K562 (cell line): ENCODE measurements around the gene HAAO. TPM values are rescaled to one million over a fixed set of nuclear protein-coding genes. Genes with fewer than 3 reads are reported as not detected.

Experiments
- ATAC-seq: fragments of 200-7000 bp; cut with Tn5 transposase; 3 replicates; pipeline ENCODE4 v1.9.1; 2020; ENCODE audit warnings: moderate library complexity
- BruUV-seq: library from RNA; stranded (reverse); fragments of 400-500 nt; replicated peaks from 2 replicates; lab custom pipeline; 2021; lab: Mats Ljungman, UMichigan
- CTCF ChIA-PET: fragments of 300-600 bp; formaldehyde crosslinking; extraction: SDS; loops from one replicate; lab custom pipeline; 2021; ENCODE audit warnings: low intra/inter-chr PET ratio; lab: Yijun Ruan, JAX
- POLR2A ChIA-PET: fragments of 300-600, 350-650 bp; sonication (Branson Sonifier 250); formaldehyde crosslinking; extraction: SDS; loops from one replicate; lab custom pipeline; 2021; ENCODE audit warnings: antibody characterized with exemption, inconsistent platforms; lab: Yijun Ruan, JAX
- DNase-seq, 4 experiments: peaks; one replicate each; pipeline versions ENCODE4 v3.0.0 to v3.0.0-alpha.2; 2011 to 2018; ENCODE audit warnings: low spot score in 3 of 4, mixed read lengths in 3 of 4; ENCODE audit errors: extremely low read depth in 1 of 4
- FAIRE-seq: peaks from 2 replicates; lab custom pipeline; 2011; peaks lifted over from hg19 to GRCh38; lab: Jason Lieb, UNC
- H2AFZ ChIP-seq: 2 replicates; pipeline ENCODE4 v1.6.0; 2011; ENCODE audit warnings: low read depth, low read length, control low read depth, inconsistent platforms
- H3K27ac ChIP-seq: fragments of 200-600 bp; 3 replicates; pipeline ENCODE4 v1.8.0; 2011; ENCODE audit warnings: low read depth, mild to moderate bottlenecking, control low read depth, inconsistent platforms, low read length, moderate library complexity, mixed read lengths; ENCODE audit errors: extremely low read depth
- H3K27me3 ChIP-seq, 2 experiments: fragments of 300-600 bp in 1 of 2; 2 replicates in 1 of 2; 3 replicates in 1 of 2; pipeline versions ENCODE4 v1.6.0 to v1.8.0; 2011; ENCODE audit warnings: inconsistent platforms in 2 of 2, low read length in 2 of 2, mild to moderate bottlenecking in 1 of 2, mixed read lengths in 1 of 2, moderate library complexity in 1 of 2; ENCODE audit not compliant: control insufficient read depth in 2 of 2, insufficient read depth in 2 of 2
- H3K36me3 ChIP-seq: fragments of 300-600 bp; 3 replicates; pipeline ENCODE4 v1.8.0; 2011; ENCODE audit warnings: mild to moderate bottlenecking, low read length, inconsistent platforms; ENCODE audit not compliant: control insufficient read depth, insufficient read depth
- H3K4me1 ChIP-seq, 2 experiments: fragments of 200-600 bp in 1 of 2; replicated peaks in 1 of 2; 2 replicates in 1 of 2; 3 replicates in 1 of 2; pipeline versions ENCODE4 v1.5.1 to v1.8.0; 2011; ENCODE audit warnings: inconsistent platforms in 2 of 2, low read length in 2 of 2, mild to moderate bottlenecking in 1 of 2, mixed read lengths in 1 of 2, moderate library complexity in 1 of 2; ENCODE audit not compliant: control insufficient read depth in 2 of 2, insufficient read depth in 2 of 2
- H3K4me2 ChIP-seq: 2 replicates; pipeline ENCODE4 v1.6.1; 2011; ENCODE audit warnings: low read length, control low read depth, inconsistent platforms, mixed read lengths; ENCODE audit not compliant: insufficient read depth
- H3K4me3 ChIP-seq: fragments of 200-600 bp; sonication (generic), shearing (Covaris generic); 2 replicates; pipeline ENCODE4 v1.5.1; 2016; ENCODE audit warnings: control low read depth, inconsistent platforms
- H3K79me2 ChIP-seq: fragments of 200-600 bp; 3 replicates; pipeline ENCODE4 v1.8.0; 2011; ENCODE audit warnings: low read length, inconsistent platforms; ENCODE audit not compliant: control insufficient read depth, insufficient read depth
- H3K9ac ChIP-seq, 2 experiments: 2 replicates each; pipeline versions ENCODE4 v1.6.0 to v1.6.1; 2011; ENCODE audit warnings: low read depth in 2 of 2, low read length in 2 of 2, control low read depth in 1 of 2, inconsistent platforms in 1 of 2, mild to moderate bottlenecking in 1 of 2, mixed read lengths in 1 of 2; ENCODE audit not compliant: insufficient read depth in 1 of 2
- H3K9me1 ChIP-seq: one replicate; pipeline ENCODE4 v1.6.0; 2011; ENCODE audit warnings: inconsistent platforms, mild to moderate bottlenecking, low read length, moderate library complexity; ENCODE audit not compliant: control insufficient read depth, insufficient read depth
- H3K9me3 ChIP-seq: replicated peaks from 2 replicates; pipeline ENCODE4 v1.5.1; 2011; ENCODE audit warnings: low read depth, low read length, inconsistent platforms; ENCODE audit not compliant: control insufficient read depth, insufficient read depth
- H4K20me1 ChIP-seq: replicated peaks from 2 replicates; pipeline ENCODE4 v1.6.1; 2011; ENCODE audit warnings: low read length, inconsistent platforms, mixed read lengths; ENCODE audit not compliant: control insufficient read depth, insufficient read depth
- CAMTA2 ChIP-seq: fragments of 250-450 bp; sonication (Bioruptor Pico); conservative IDR thresholded peaks from 2 replicates; pipeline ENCODE4 v1.5.1; 2022
- CHD4 ChIP-seq: fragments of 200-600 bp; sonication (generic); IDR thresholded peaks from 3 replicates; pipeline ENCODE4 v1.6.1; 2012; ENCODE audit warnings: low read depth, mild to moderate bottlenecking, mixed read lengths, low read length, inconsistent platforms; ENCODE audit not compliant: insufficient read depth, insufficient replicate concordance, poor library complexity, severe bottlenecking
- HIVEP1 ChIP-seq: fragments of 250-450 bp; sonication (Bioruptor Pico); IDR thresholded peaks from 2 replicates; pipeline ENCODE4 v1.4.0; 2020; ENCODE audit warnings: mild to moderate bottlenecking
- POLR3A ChIP-seq: IDR thresholded peaks from 2 replicates; pipeline ENCODE4 v1.6.1; 2011; ENCODE audit warnings: borderline replicate concordance, mild to moderate bottlenecking, moderate library complexity; ENCODE audit not compliant: insufficient read length, insufficient read depth; ENCODE audit errors: extremely low read depth
- RAD21 ChIP-seq, 2 experiments: fragments of 250-450 bp in 1 of 2; fragments of 450-650 bp in 1 of 2; sonication (Bioruptor Pico) in 1 of 2; formaldehyde crosslinking in 1 of 2; IDR thresholded peaks in 1 of 2; conservative IDR thresholded peaks in 1 of 2; 2 replicates each; pipeline versions ENCODE4 v1.4.0 to v1.8.0; 2020 to 2022; ENCODE audit warnings: mild to moderate bottlenecking in 2 of 2, moderate library complexity in 1 of 2
- RBM22 ChIP-seq: fragments of 200-400 bp; formaldehyde crosslinking; IDR thresholded peaks from 2 replicates; pipeline ENCODE4 v1.6.1; 2018; ENCODE audit warnings: low read length, low read depth; ENCODE audit not compliant: poor library complexity, severe bottlenecking
- RUNX1 ChIP-seq: sonication (generic); IDR thresholded peaks from 2 replicates; pipeline ENCODE4 v1.6.1; 2016; ENCODE audit warnings: antibody characterized with exemption, low read depth
- SMC3 ChIP-seq: conservative IDR thresholded peaks from 2 replicates; pipeline ENCODE4 v1.6.1; 2011; ENCODE audit warnings: low read depth, low read length, improper control_type of control experiment; ENCODE audit not compliant: insufficient read depth
- SRSF7 ChIP-seq: fragments of 200-400 bp; formaldehyde crosslinking; optimal IDR thresholded peaks from 2 replicates; pipeline ENCODE3; 2017; ENCODE audit warnings: mild to moderate bottlenecking, low read depth, low read length
- TAL1 ChIP-seq: fragments of 450-650 bp; IDR thresholded peaks from 2 replicates; pipeline ENCODE4 v1.6.1; 2016; ENCODE audit warnings: mild to moderate bottlenecking
- WHSC1 ChIP-seq: IDR thresholded peaks from one replicate; pipeline ENCODE4 v1.6.1; 2012; ENCODE audit warnings: low read length, control low read depth, inconsistent platforms
- ZFX ChIP-seq: sonication (generic); formaldehyde crosslinking; IDR thresholded peaks from 2 replicates; pipeline ENCODE4 v1.8.0; 2022; ENCODE audit warnings: mild to moderate bottlenecking, missing genetic modification reagents, moderate library complexity
- ZNF57 ChIP-seq: fragments of 450-650 bp; formaldehyde crosslinking; IDR thresholded peaks from 2 replicates; pipeline ENCODE4 v1.4.0; 2020; ENCODE audit warnings: mild to moderate bottlenecking, moderate library complexity
- ZNF644 ChIP-seq: fragments of 200-800 bp; sonication (Bioruptor generic); IDR thresholded peaks from 2 replicates; pipeline ENCODE4 v1.6.1; 2016; ENCODE audit warnings: low read depth, missing genetic modification characterization, missing compliant biosample characterization
- WGBS: fragments of 100-300 bp; shearing (Covaris generic); methylation state at CpG from one replicate; pipeline ENCODE4 v1.1.6; 2016; ENCODE audit warnings: low coverage, mixed read lengths; ENCODE audit not compliant: insufficient coverage; ENCODE audit errors: missing lambda C conversion rate; 5-methylcytosine and 5-hydroxymethylcytosine counted together
- in situ Hi-C: fragments of 300-500 bp; cut with MboI; formaldehyde crosslinking; loops from 4 replicates; pipeline ENCODE4 v1.15.0; 2018; ENCODE audit warnings: inconsistent platforms, mixed read lengths
- intact Hi-C: fragments of 100-400 bp; cut with micrococcal nuclease; formaldehyde crosslinking; loops from 2 replicates; pipeline ENCODE4 v1.14.2; 2022
- polyA plus RNA-seq, 8 experiments: library from polyadenylated mRNA; depleted of rRNA in 4 of 8; stranded (reverse) in 5 of 8; unstranded in 3 of 8; fragments of >200 nt; fragmentation: Nextera tagmentation in 2 of 8; fragmentation: Illumina TruSeq in 1 of 8; extraction: Ambion mirVana in 2 of 8; extraction: Trizol in 1 of 8; gene quantifications; 2 replicates each; pipeline versions ENCODE4 v1.2.1 to v1.2.3, GENCODE V29; 2011 to 2014; ENCODE audit warnings: inconsistent platforms in 1 of 8, missing spikeins in 1 of 8
- total RNA-seq, 7 experiments: library from RNA; depleted of rRNA in 6 of 7; stranded (reverse); fragments of >200 nt in 6 of 7; fragmentation: Illumina TruSeq in 2 of 7; extraction: Trizol in 2 of 7; gene quantifications; 2 replicates each; pipeline versions ENCODE4 v1.2.1 to v1.2.3, GENCODE V29; 2011 to 2021; ENCODE audit warnings: low replicate concordance in 1 of 7
- TF ChIP-seq, protein P1 (sequence below): fragments of 450-650 bp; IDR thresholded peaks from 2 replicates; pipeline ENCODE4 v1.6.1; 2017; ENCODE audit warnings: mild to moderate bottlenecking, moderate library complexity
- TF ChIP-seq, protein P2 (sequence below): sonication (generic); formaldehyde crosslinking; IDR thresholded peaks from 2 replicates; pipeline ENCODE4 v1.8.0; 2022; ENCODE audit warnings: missing genetic modification reagents, mild to moderate bottlenecking, moderate library complexity, borderline replicate concordance
- TF ChIP-seq, protein P3 (sequence below): fragments of 250-450 bp; sonication (Bioruptor Pico); IDR thresholded peaks from 2 replicates; pipeline ENCODE4 v1.5.0; 2021

HAAO gene
- total and polyA plus RNA-seq, 9 of the 15 experiments (the other 6 are each of a cell fraction or from before 2014, with no cell fraction given): not detected

DNA sequence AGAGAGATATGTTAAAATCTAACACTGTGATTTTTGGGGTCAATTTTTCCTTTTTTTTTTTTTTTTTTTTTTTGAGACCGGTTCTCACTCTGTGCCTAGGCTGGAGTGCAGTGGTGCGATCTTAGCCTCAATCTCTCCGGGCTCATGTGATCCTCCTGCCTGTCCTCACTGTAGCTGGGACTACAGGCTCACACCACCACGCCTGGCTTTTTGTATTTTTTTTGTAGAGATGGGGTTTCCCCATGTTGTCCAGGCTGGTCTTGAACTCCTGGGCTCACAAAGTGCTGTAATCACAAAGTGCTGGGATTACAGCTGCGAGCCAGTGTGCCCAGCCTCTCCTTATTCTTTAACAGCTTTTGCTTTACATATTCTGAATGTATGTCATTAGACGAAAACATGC is 2.9 kb upstream of the HAAO start (continued):
- TF ChIP-seq, protein P1, sequence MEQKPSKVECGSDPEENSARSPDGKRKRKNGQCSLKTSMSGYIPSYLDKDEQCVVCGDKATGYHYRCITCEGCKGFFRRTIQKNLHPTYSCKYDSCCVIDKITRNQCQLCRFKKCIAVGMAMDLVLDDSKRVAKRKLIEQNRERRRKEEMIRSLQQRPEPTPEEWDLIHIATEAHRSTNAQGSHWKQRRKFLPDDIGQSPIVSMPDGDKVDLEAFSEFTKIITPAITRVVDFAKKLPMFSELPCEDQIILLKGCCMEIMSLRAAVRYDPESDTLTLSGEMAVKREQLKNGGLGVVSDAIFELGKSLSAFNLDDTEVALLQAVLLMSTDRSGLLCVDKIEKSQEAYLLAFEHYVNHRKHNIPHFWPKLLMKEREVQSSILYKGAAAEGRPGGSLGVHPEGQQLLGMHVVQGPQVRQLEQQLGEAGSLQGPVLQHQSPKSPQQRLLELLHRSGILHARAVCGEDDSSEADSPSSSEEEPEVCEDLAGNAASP: no peak
- TF ChIP-seq WHSC1: no peak

DNA sequence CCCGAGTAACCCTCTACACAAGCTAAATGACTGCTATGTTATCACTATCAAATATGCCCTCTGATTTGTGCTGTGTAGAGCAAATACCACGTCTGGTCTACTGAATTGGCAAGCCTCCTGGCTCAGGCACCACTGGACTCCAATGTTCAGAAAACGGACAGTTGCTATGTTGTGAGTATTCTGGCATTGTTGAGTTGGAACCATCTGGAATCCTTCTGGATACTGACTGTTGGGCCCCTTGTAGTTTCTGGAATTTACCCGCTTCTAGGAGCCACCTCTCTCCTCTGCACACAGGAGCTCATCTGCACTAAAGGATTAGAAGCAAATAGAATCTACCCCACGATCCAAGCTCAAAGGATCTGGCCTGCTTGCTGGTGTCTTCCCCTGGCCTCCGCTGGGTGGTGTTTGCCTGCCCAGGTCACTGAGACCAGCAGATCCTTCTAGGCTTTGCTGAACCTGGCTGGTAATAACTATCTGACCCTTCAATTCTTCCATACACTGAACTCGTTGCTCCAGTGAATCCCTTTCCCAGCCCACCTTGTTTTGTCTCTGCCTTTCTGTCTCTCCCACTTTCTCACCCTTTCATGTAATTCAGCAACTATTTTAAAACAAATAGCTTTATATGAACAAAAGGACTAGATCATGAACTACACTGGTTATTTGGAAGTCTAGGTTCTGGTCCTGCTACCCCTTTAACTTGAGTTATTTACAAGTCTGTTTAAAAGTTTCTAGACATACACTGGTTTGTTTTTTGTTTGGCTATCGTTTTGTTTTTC is 2.1 kb upstream of the HAAO start:
- Histone ChIP-seq H3K4me3 (no peak overlapping the region), H3K36me3 (no peaks in the 10 kb centered on the region), H4K20me1 (no peaks in the 10 kb centered on the region), H3K27ac (no peak overlapping the region), H3K27me3 (peaks cover 0 to 16% of the 10 kb centered on the region in 2 experiments; a peak in 4 of 5 replicates), H2AFZ (peak overlapping the region; percentile 63), H3K9me1 (no peaks in the 10 kb centered on the region), H3K9ac (no peak overlapping the region), H3K4me2 (no peak overlapping the region), H3K4me1 (peaks cover 0 to 6% of the 10 kb centered on the region in 2 experiments; a peak in 1 of 5 replicates), H3K79me2 (no peaks in the 10 kb centered on the region), H3K9me3 (no peaks in the 10 kb centered on the region)
- CTCF ChIA-PET: no interaction called here
- DNase-seq: peak; percentile 36 to 59 (median 47)
- no TSS peak for BruUV-seq
- intact Hi-C loops (no loop called here), in situ Hi-C loops (loop anchor here (25.0 kb wide), 1 partner anchor 282 kb away; no protein-coding TSS in a partner anchor)
- ATAC-seq: peak; percentile 96
- peak; percentile 85 for FAIRE-seq
- POLR2A ChIA-PET: interaction anchor here (0.6 to 1.5 kb wide), 2 partner anchors 16 to 39 kb away, joined by 3 to 6 read pairs; no protein-coding TSS in a partner anchor
- WGBS: 20% methylated on average over 8 of the region's 8 CpGs
- no peak for TF ChIP-seq POLR3A
- no peak for TF ChIP-seq TAL1
- TF ChIP-seq ZNF57: no peak
- TF ChIP-seq CAMTA2 (CRISPR knock-in tag): no peak
- no peak for TF ChIP-seq RBM22
- no peak for TF ChIP-seq RUNX1
- TF ChIP-seq, protein P2, sequence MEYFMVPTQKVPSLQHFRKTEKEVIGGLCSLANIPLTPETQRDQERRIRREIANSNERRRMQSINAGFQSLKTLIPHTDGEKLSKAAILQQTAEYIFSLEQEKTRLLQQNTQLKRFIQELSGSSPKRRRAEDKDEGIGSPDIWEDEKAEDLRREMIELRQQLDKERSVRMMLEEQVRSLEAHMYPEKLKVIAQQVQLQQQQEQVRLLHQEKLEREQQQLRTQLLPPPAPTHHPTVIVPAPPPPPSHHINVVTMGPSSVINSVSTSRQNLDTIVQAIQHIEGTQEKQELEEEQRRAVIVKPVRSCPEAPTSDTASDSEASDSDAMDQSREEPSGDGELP (CRISPR knock-in tag): no peak
- TF ChIP-seq RAD21 (CRISPR knock-in tag; conservative IDR thresholded peaks at IDR 0.05 in 1 of 2, IDR thresholded peaks at IDR 0.05 in 1 of 2): peak in 1 of 2 experiments; percentile 22; a peak in 1 of 4 replicates
- TF ChIP-seq HIVEP1 (CRISPR knock-in tag): no peak
- no peak for TF ChIP-seq ZFX (CRISPR knock-in tag)
- TF ChIP-seq, protein P3, sequence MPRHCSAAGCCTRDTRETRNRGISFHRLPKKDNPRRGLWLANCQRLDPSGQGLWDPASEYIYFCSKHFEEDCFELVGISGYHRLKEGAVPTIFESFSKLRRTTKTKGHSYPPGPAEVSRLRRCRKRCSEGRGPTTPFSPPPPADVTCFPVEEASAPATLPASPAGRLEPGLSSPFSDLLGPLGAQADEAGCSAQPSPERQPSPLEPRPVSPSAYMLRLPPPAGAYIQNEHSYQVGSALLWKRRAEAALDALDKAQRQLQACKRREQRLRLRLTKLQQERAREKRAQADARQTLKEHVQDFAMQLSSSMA: no peak
- no peak for TF ChIP-seq SRSF7
- TF ChIP-seq CHD4: no peak
- TF ChIP-seq SMC3: 0 out of 2 replicates have a peak, but pooled peaks have one; percentile 14
- no peak for TF ChIP-seq ZNF644
